ENCODE data around the gene IWS1. TPM values are rescaled to one million over a fixed set of nuclear protein-coding genes. Genes with fewer than 3 reads are reported as not detected.

Gene IWS1
- polyA plus RNA-seq, 2 of the 4 experiments (the other 2 are of a cell fraction), result 56.6 to 69.1 TPM

DNA sequence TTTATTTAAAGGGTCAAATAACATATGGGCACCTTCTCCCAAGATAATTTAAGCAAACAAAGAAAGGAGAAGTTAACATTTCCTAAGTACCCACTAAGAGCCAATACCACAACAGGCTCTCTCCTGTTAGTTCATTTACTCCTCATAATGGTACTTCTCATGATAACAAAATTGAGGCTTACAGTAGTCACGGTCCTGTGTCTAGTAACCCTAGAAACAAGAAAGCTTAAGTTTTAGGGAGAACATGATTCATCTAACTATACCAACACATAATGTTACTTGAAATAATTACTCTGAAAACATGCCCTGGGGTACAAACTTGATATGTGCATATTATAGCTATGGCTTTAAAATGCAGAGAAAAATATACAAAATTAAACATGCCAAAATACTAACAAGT, 19.8 kb downstream of the IWS1 start:
- H3K4me2 ChIP-seq, result peak overlapping the region; percentile 71; the same call in 2 of the 3 replicates
- no peak for ATAC-seq
- H3K27ac ChIP-seq, result no peak overlapping the region; a peak in 1 of 6 replicates
- no peak overlapping the region for H3K4me3 ChIP-seq
- no peak for FAIRE-seq
- H3K4me1 ChIP-seq, result peaks cover 50% of the 10 kb centered on the region
- no peak for DNase-seq (ENCODE audit: low read depth in 1 of 2, low spot score in 1 of 2)
- 97% methylated on average over 1 of the region's 1 CpG for WGBS (ENCODE audit: missing lambda C conversion rate)
- H3K9me3 ChIP-seq, result no peaks in the 10 kb centered on the region
- ChIA-PET CTCF (interaction anchor here (1.0 to 3.0 kb wide), 3 partner anchors 9 to 182 kb away, joined by 3 to 10 read pairs (median 3); no protein-coding TSS in a partner anchor), POLR2A (no interaction called here)
- TF ChIP-seq SMC3 (IDR thresholded peaks at IDR 0.05), result no peak

DNA sequence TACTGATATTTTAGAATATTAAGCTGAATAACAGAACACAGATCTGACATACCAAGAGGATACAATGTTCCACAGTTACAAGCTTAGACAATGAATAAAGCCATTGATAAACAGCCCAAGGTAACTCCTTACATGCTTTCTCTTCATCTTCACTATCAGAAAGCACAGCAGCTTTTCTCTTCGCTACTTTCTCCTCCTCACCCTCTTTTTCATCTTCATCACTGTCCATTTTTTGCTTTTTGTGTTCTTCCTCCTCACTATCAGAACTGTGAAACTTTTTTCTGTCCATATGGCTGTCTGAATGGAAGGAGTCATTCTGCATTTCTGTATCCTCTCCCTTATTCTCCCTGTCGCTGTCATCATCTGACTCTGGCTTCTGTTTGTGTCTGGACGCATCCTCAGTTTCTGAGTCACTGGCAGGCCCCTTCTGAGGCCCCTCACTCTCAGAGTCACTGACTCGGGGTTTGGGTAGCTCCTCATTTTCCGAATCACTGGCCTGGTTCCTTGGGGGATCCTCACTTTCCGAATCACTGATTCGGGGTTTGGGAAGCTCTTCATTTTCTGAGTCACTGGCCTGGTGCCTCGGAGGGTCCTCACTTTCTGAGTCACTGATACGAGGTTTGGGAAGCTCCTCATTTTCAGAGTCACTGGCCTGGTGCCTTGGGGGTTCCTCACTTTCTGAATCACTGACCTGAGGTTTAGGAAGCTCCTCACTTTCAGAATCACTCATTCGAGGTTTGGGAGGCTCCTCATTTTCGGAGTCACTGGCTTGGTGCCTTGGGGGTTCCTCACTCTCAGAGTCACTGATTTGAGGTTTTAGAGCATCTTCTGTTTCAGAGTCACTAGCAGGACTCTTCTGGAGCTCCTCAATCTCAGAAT, 21.5 kb downstream of the IWS1 start:
- Histone ChIP-seq H3K4me2 (no peak overlapping the region), H3K27ac (no peak overlapping the region), H3K4me3 (no peak overlapping the region), H3K4me1 (peaks cover 34% of the 10 kb centered on the region), H3K9me3 (no peaks in the 10 kb centered on the region)
- CTCF ChIA-PET, result interaction anchor here (1.2 to 3.1 kb wide), 3 partner anchors 22 to 307 kb away, joined by 3 to 10 read pairs (median 4); partner anchors contain the start of gene IWS1
- no peak for TF ChIP-seq ESRRA (IDR thresholded peaks at IDR 0.05; ENCODE audit: borderline replicate concordance, low read length)
- TF ChIP-seq E2F6 (IDR thresholded peaks at IDR 0.05; ENCODE audit: borderline replicate concordance, low read depth), result no peak
- no peak for TF ChIP-seq EP300 (IDR thresholded peaks at IDR 0.05)
- TF ChIP-seq, protein P1, sequence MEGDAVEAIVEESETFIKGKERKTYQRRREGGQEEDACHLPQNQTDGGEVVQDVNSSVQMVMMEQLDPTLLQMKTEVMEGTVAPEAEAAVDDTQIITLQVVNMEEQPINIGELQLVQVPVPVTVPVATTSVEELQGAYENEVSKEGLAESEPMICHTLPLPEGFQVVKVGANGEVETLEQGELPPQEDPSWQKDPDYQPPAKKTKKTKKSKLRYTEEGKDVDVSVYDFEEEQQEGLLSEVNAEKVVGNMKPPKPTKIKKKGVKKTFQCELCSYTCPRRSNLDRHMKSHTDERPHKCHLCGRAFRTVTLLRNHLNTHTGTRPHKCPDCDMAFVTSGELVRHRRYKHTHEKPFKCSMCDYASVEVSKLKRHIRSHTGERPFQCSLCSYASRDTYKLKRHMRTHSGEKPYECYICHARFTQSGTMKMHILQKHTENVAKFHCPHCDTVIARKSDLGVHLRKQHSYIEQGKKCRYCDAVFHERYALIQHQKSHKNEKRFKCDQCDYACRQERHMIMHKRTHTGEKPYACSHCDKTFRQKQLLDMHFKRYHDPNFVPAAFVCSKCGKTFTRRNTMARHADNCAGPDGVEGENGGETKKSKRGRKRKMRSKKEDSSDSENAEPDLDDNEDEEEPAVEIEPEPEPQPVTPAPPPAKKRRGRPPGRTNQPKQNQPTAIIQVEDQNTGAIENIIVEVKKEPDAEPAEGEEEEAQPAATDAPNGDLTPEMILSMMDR (IDR thresholded peaks at IDR 0.05), result no peak
- TF ChIP-seq POLR2AphosphoS2 (conservative IDR thresholded peaks at IDR 0.05; ENCODE audit: low read length), result no peak
- POLR2A ChIA-PET, result interaction anchor here (0.6 to 1.3 kb wide), 2 partner anchors 22 to 210 kb away, joined by 4 read pairs; partner anchors contain the start of gene IWS1
- DNase-seq (ENCODE audit: low read depth in 1 of 2, low spot score in 1 of 2) (no peak), ATAC-seq (no peak), FAIRE-seq (no peak)
- 88% methylated on average over 11 of the region's 11 CpGs for WGBS (ENCODE audit: missing lambda C conversion rate)

GRCh38 chr2:127503491-127503890, 22.8 kb downstream of the IWS1 start:
- no peak for ATAC-seq
- no peak overlapping the region for H3K4me3 ChIP-seq
- no peak overlapping the region for H3K27ac ChIP-seq
- peaks cover 33% of the 10 kb centered on the region for H3K4me1 ChIP-seq
- FAIRE-seq, result no peak
- ChIA-PET POLR2A (no interaction called here), CTCF (interaction anchor here (3.1 kb wide), 1 partner anchor 24 kb away, joined by 10 read pairs; no protein-coding TSS in a partner anchor)
- TF ChIP-seq KDM5A (IDR thresholded peaks at IDR 0.05) (no peak), HDAC2 (IDR thresholded peaks at IDR 0.05) (no peak), ZNF302 (CRISPR knock-in tag; IDR thresholded peaks at IDR 0.05) (no peak), ZC3H11A (IDR thresholded peaks at IDR 0.05) (peak; percentile 32)
- no peaks in the 10 kb centered on the region for H3K9me3 ChIP-seq
- no peak for DNase-seq (ENCODE audit: low read depth in 1 of 2, low spot score in 1 of 2)
- no peak overlapping the region for H3K4me2 ChIP-seq
- 90% methylated on average over 2 of the region's 2 CpGs for WGBS (ENCODE audit: missing lambda C conversion rate)

GRCh38 chr2:127498386-127498785, 27.9 kb downstream of the IWS1 start:
- ChIA-PET POLR2A (no interaction called here), CTCF (no interaction called here)
- Histone ChIP-seq H3K4me1 (peaks cover 16% of the 10 kb centered on the region; the same call in 2 of the 3 replicates), H3K27ac (no peak overlapping the region), H3K4me3 (no peak overlapping the region), H3K4me2 (no peak overlapping the region), H3K9me3 (no peaks in the 10 kb centered on the region)
- ATAC-seq (peak in 1 of 2 experiments; percentile 27; a peak in 1 of 6 replicates), FAIRE-seq (no peak), DNase-seq (ENCODE audit: low read depth in 1 of 2, low spot score in 1 of 2) (peak in 1 of 2 experiments; percentile 15)
- TF ChIP-seq E2F6 (IDR thresholded peaks at IDR 0.05; ENCODE audit: borderline replicate concordance, low read depth) (no peak), EP300 (IDR thresholded peaks at IDR 0.05) (no peak), CEBPB (IDR thresholded peaks at IDR 0.05) (peak; percentile 86 to 96)
- WGBS (ENCODE audit: missing lambda C conversion rate), result 74% methylated on average over 2 of the region's 2 CpGs

Measured in A549 (cell line).